Natural killer cell treated with Interleukin-12 subunit alpha and Interleukin-12 subunit beta and Interleukin-15 and Interleukin-18, amount 100 ng/mL, for 72 hours (primary cell): ENCODE measurements around the gene PSEN2. TPM values are rescaled to one million over a fixed set of nuclear protein-coding genes. Genes with fewer than 3 reads are reported as not detected.
A peak's percentile ranks its signal among the peaks of the same experiment; 100 is the strongest.
"Not testable (repeated sequence)": the region's sequence is repeated elsewhere in the genome, so short reads cannot be mapped to it uniquely, and the experiment has no call there.

Experiments
- ATAC-seq, 2 donors: fragments of 150-1000 bp; cut with Tn5 transposase in 1 of 2; sonication (Bioruptor Pico), chemical (Tn5 transposase) in 1 of 2; 2 replicates each; pipeline ENCODE4 v1.10.0; 2021
- DNase-seq: peaks from one replicate; pipeline ENCODE4 v3.0.0; 2022; ENCODE audit warnings: low spot score
- H3K27ac Mint-ChIP-seq, 2 donors: 1 replicate in 1 of 2; 2 replicates in 1 of 2; pipeline ENCODE4 v1.8.0; 2022; ENCODE audit warnings: mixed read lengths in 2 of 2, mild to moderate bottlenecking in 1 of 2, moderate library complexity in 1 of 2
- H3K27me3 Mint-ChIP-seq, 2 donors: 1 replicate in 1 of 2; 2 replicates in 1 of 2; pipeline ENCODE4 v1.8.0; 2022; ENCODE audit warnings: mixed read lengths in 2 of 2
- H3K36me3 Mint-ChIP-seq: one replicate; pipeline ENCODE4 v1.8.0; 2022; ENCODE audit warnings: mixed read lengths
- H3K4me1 Mint-ChIP-seq, 2 donors: 1 replicate in 1 of 2; 2 replicates in 1 of 2; pipeline ENCODE4 v1.8.0; 2022; ENCODE audit warnings: low read depth in 2 of 2, mixed read lengths in 2 of 2, mild to moderate bottlenecking in 1 of 2
- H3K4me3 Mint-ChIP-seq: one replicate; pipeline ENCODE4 v1.8.0; 2022; ENCODE audit warnings: mixed read lengths
- H3K9me3 Mint-ChIP-seq: 2 replicates; pipeline ENCODE4 v1.8.0; 2022; ENCODE audit warnings: mixed read lengths
- total RNA-seq, 2 donors: library from RNA; stranded (reverse); gene quantifications; one replicate each; pipeline ENCODE4 v1.2.3, GENCODE V29; 2022

The PSEN2 gene
- total RNA-seq, result 10 to 100 TPM; 20.3 to 21.8 TPM

DNA sequence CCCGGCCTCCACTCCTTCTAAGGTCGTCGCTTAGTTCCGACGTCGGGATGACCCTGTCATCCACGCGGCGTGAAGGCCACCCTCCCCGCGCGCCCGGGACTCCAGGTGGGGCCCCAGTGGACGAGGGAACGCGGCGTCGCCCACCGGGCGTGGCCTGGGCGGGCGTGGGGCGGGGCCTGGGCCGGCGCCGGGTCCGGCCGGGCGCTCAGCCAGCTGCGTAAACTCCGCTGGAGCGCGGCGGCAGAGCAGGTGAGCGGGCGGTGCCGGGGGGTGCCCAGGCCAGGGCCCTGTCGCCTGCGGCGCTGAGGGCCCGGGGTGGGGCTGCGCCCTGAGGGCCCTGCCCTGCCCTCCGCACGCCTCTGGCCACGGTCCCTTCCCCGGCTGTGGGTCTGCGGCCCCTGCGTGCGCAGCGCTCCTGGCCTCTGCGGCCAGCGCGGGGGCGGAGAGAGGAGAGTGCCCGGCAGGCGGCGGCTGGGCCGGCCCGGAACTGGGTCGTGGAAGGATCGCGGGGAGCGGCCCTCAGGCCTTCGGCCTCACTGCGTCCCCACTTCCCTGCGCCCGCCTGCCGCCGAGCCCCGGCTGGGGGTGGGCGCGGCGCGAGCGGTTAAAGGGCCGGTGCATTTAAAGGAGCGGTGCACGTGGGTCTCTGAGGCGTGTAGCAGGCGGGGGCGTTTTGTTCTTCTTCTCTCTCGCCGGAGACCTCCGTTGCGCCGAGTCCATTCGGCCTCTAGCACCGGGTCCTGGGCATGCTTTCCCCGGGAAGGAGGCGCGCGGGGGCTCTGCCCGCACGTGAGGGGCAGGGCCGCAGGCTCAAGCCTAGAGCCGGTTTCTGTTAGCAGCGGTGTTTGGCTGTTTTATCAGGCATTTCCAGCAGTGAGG lies at the start of gene PSEN2:
Gene PSEN2, plus strand, starts transcription at position 216 of the 879 bp plus-strand sequence. CDS start 11,292 bp downstream, outside the sequence.
- Mint-ChIP-seq H3K27ac (peak within 1 kb of the TSS; percentile 37 to 59), H3K4me1 (peaks cover 10 to 15% of the 10 kb centered on the region in 2 donors), H3K36me3 (no peaks in the 10 kb centered on the region), H3K9me3 (no peaks in the 10 kb centered on the region), H3K27me3 (no peaks in the 10 kb centered on the region), H3K4me3 (peak within 1 kb of the TSS; percentile 88)
- peak; percentile 95 to 96 for ATAC-seq
- DNase-seq, result peak; percentile 86

DNA sequence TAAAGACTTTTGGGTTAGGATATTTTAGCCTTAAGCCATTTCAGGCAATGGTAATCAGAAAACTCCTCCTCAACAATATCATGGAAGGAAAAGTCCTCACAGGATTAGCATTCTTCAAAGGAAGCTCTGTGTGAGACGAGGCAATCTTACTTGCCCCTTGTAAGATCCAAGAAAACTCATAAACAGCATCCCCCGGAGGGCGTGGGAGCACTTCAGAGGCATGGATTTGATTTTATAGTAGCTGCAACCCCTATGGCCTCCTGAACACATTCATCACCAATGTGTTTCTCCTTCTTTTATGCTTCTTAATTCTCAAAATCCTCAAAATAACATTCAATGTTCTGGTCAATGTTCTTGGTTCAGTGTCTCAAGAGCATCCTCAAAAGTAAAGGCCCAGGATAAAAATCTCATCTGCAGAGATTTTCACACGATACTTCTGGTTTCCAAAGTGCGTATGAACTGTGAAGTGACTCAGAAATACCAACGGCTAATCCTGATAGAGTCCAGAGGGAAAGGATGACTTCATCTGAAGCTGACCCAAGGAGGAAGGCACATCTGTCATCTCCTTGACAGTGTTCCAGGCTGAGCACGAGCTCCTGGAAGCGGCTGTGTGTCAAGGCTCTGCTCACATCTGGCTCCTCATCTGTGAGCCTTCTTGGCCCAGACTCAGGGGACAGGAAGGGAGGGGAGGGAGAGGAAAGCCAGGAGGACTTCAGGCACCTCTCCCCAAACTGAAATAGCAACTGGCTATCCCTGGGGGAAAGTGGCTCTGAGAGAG lies 49.3 kb upstream of the PSEN2 start:
- DNase-seq, result no peak
- H3K4me1 Mint-ChIP-seq, result no peaks in the 10 kb centered on the region
- H3K27me3 Mint-ChIP-seq, result no peaks in the 10 kb centered on the region
- no peaks in the 10 kb centered on the region for H3K9me3 Mint-ChIP-seq
- peak in 1 of 2 donors; percentile 46 for ATAC-seq
- no peak overlapping the region for H3K27ac Mint-ChIP-seq
- H3K36me3 Mint-ChIP-seq, result no peaks in the 10 kb centered on the region
- no peak overlapping the region for H3K4me3 Mint-ChIP-seq

DNA sequence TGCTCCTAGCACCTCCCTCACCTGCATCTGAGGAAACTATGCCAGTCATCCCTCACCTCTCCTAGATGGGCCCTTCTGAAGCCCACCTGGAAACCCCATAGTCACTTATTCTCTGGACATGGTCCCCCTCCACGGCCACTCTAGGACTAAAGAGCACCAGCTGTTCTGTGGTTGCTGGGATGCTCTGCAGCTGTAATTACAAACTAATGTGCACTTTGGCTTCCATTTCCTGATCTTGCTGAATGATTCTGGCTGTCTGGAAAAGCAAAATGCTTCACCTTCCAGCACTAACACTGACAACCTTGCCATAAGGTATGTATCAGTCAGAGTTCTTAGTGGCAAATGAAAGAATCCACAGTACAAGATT lies 48.7 kb upstream of the PSEN2 start:
- DNase-seq, result no peak
- no peaks in the 10 kb centered on the region for H3K27me3 Mint-ChIP-seq
- no peaks in the 10 kb centered on the region for H3K36me3 Mint-ChIP-seq
- no peaks in the 10 kb centered on the region for H3K4me1 Mint-ChIP-seq
- H3K4me3 Mint-ChIP-seq, result no peak overlapping the region
- no peak overlapping the region for H3K27ac Mint-ChIP-seq
- H3K9me3 Mint-ChIP-seq, result no peaks in the 10 kb centered on the region
- peak in 1 of 2 donors; percentile 37 for ATAC-seq

DNA sequence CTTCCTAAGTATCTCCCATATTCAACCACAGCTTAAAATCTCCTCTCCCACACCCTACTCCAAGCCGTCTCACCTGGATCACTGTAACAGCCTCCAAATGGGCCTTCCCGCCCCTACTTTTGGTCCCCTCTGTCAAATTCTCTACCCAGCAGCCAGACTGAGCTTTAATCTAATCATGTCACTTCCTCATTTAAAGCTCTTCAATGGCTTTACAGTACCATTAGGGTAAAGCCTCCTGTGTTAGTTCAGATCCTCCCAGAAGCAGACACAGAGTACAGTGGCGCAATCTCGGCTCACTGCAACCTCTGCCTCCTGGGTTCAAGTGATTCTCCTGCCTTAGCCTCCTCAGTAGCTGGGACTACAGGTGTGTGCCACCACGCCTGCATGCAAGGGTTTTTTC lies 46.8 kb upstream of the PSEN2 start:
- Mint-ChIP-seq H3K9me3 (no peaks in the 10 kb centered on the region), H3K36me3 (no peaks in the 10 kb centered on the region), H3K27ac (no peak overlapping the region), H3K27me3 (no peaks in the 10 kb centered on the region), H3K4me1 (peaks cover 0 to 5% of the 10 kb centered on the region in 2 donors), H3K4me3 (no peak overlapping the region)
- no peak for DNase-seq
- no peak for ATAC-seq

DNA sequence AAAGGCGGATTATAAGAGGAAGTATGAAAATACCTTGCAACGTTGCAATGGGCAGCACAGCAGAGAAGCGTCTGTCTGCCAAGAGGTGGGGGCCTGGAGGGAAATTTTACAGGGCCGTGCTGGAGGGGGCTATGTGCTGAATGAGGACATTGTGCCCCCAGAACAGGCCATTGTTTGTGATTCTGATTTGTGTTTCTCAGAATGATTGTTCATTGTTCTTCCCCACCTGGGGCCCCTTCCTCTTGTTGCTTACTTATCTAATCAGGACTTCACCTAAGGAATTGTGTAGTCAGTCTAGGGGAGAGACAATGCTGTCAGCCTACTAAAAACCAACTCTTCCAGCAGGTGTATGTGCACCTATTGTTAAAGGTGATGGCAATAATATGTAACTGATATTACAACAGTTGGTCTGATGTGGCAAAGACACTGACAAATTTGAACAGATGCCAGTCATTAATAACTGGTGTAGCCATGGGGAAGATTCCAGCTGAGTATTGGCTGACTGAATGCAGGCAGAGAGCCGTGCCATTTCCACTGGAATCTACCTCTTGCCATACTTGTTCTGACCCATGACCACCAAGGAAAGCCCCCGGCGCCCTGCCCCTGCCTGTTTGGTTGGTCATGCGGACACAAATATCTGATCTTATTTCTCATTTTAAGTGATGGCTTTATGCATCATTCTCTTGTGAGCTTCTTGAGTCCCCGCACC lies 45.2 kb upstream of the PSEN2 start:
- no peaks in the 10 kb centered on the region for H3K9me3 Mint-ChIP-seq
- ATAC-seq (no peak), DNase-seq (no peak)
- H3K36me3 Mint-ChIP-seq, result no peaks in the 10 kb centered on the region
- peak overlapping the region in 1 of 2 donors; percentile 70 for H3K27ac Mint-ChIP-seq
- no peak overlapping the region for H3K4me3 Mint-ChIP-seq
- no peaks in the 10 kb centered on the region for H3K27me3 Mint-ChIP-seq
- peaks cover 0 to 5% of the 10 kb centered on the region in 2 donors for H3K4me1 Mint-ChIP-seq

DNA sequence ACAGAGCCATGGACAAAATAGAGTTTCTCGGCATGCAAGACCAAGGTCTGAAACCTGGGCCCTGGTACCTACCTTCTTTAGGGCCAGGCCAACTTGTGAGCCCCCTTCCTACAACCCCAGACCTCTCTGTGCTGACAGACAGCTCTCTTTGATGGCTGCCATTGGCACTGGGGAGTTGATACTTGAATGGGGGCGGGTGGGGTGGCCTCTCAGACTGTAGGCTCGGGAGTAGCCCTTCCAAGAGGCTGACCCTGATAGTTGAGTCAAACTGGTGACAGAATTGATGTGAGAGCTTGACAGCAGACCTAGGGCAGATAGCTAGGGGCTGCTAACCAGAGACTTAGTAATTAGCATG lies 44.7 kb upstream of the PSEN2 start:
- H3K4me3 Mint-ChIP-seq, result no peak overlapping the region
- no peaks in the 10 kb centered on the region for H3K9me3 Mint-ChIP-seq
- peak overlapping the region in 1 of 2 donors; percentile 70 for H3K27ac Mint-ChIP-seq

DNA sequence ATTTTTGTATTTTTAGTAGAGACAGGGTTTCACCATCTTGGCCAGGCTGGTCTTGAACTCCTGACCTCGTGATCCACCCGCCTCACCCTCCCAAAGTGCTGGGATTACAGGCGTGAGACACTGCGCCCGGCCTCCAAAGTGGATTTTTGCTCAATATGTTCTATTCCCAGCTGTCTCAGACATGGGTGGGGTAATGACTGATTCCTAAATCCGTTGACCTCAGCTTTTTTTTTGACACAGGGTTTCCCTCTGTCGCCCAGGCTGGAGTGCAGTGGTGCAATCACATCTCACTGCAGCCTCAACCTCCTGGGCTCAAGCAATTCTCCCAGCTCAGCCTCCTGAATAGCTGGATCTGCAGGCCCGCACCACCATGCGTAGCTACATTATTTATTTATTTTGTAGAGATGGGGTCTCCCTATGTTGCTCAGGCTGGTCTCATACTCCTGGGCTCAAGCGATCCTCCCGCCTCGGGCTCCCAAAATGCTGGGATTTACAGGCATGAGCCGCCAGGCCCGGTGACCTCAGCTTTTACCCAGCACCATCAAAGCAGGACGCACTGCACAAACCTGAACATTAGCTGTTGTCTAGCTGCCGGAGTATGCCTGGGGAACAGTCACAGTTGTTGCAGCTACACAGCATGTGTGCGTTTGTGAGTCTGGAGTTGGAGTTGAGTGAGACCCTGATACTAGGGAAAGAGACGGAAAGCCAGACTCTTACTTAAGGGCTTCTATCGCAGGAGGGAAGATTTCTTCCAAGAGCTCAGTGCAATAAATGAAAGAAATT lies 43.7 kb upstream of the PSEN2 start:
- Mint-ChIP-seq H3K27ac (peak overlapping the region; percentile 71 to 94), H3K4me1 (peaks cover 0 to 5% of the 10 kb centered on the region in 2 donors), H3K27me3 (peaks cover 0 to 3% of the 10 kb centered on the region in 2 donors), H3K4me3 (peak overlapping the region; percentile 52), H3K9me3 (no peaks in the 10 kb centered on the region), H3K36me3 (no peaks in the 10 kb centered on the region)
- DNase-seq, result no peak
- ATAC-seq, result no peak

More for the DNA sequence above, 44.7 kb upstream of the PSEN2 start:
- peaks cover 0 to 5% of the 10 kb centered on the region in 2 donors for H3K4me1 Mint-ChIP-seq
- ATAC-seq, result no peak
- H3K36me3 Mint-ChIP-seq, result no peaks in the 10 kb centered on the region
- peaks cover 0 to under 1% of the 10 kb centered on the region in 2 donors for H3K27me3 Mint-ChIP-seq
- DNase-seq, result no peak

DNA sequence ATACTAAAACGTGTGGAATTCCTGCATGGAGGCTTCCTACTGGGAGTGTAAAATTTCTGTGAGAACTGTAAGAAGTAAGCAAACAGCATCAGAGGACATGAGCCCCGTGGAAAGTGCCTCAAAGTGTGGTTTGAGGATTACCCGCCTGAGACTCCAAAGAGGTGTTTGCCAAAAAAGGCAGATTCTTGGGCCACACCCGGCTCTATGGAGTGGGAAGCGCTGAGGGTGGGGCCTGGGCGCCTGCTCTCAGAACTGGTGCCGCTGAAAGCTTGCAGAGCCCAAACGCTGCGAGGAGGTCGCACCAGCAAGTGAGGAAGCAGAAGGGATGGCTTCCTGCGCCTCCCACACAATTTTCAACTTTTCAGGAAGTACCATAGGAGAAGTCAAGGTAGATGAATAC lies 43.0 kb upstream of the PSEN2 start:
- no peak overlapping the region for H3K4me3 Mint-ChIP-seq
- H3K27me3 Mint-ChIP-seq, result peaks cover 0 to 3% of the 10 kb centered on the region in 2 donors
- peak overlapping the region; percentile 71 to 94 for H3K27ac Mint-ChIP-seq
- DNase-seq, result no peak
- no peaks in the 10 kb centered on the region for H3K9me3 Mint-ChIP-seq
- no peak for ATAC-seq
- H3K4me1 Mint-ChIP-seq, result peaks cover 0 to 5% of the 10 kb centered on the region in 2 donors
- no peaks in the 10 kb centered on the region for H3K36me3 Mint-ChIP-seq

DNA sequence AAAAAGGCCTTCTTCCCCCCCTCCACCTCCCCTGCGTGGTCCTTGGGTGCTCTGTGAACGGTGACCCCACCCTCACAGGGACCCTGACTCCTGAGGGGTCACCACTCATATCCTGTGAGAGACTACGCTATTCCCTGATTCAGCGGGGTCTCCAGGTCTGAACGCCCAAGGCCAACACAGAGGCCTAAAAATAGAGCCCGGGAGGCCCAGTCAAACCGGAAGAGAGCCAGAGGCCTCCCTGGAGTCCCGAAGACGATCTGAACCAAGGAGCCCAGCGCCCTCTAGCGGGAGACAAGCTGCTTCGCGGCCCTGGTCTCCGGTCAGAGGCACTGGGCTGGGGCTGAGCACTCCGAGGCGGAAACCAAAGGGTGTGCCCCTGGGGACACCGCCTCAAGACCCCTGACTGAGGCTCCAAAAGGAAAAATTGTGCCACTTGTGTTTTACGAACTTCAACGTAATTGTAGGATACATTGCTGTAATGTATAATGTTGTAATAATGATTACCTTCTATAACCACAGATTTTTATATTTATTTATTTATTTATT lies 42.4 kb upstream of the PSEN2 start:
- ATAC-seq (peak; percentile 99), DNase-seq (peak; percentile 94)
- Mint-ChIP-seq H3K27me3 (peaks cover 0 to 3% of the 10 kb centered on the region in 2 donors), H3K27ac (peak overlapping the region; percentile 71 to 94), H3K4me1 (peaks cover 0 to 5% of the 10 kb centered on the region in 2 donors), H3K4me3 (no peak overlapping the region), H3K36me3 (no peaks in the 10 kb centered on the region), H3K9me3 (no peaks in the 10 kb centered on the region)

DNA sequence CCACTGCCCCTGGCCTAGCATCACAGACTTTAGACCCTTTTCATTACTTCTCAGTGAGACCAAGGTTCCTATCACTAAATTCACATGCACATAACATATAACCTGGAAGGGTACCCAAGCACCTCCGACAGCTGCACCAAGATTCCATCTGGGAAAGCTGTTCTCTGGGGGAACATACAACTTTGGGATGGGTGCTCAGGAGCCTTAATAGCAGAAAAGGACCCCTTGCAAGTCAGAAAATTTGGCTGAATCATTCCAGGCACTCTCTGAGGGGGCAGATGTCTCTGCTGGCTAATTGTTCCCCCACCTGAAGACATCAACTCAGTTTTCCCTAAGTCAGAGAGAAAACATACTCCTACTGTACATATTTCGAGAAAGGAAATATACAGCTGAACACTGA lies 41.3 kb upstream of the PSEN2 start:
- Mint-ChIP-seq H3K27me3 (peaks cover 6 to 7% of the 10 kb centered on the region in 2 donors), H3K9me3 (no peaks in the 10 kb centered on the region), H3K4me1 (peaks cover 0 to 5% of the 10 kb centered on the region in 2 donors), H3K36me3 (no peaks in the 10 kb centered on the region), H3K27ac (peak overlapping the region in 1 of 2 donors; percentile 73), H3K4me3 (no peak overlapping the region)
- DNase-seq (no peak), ATAC-seq (no peak)

DNA sequence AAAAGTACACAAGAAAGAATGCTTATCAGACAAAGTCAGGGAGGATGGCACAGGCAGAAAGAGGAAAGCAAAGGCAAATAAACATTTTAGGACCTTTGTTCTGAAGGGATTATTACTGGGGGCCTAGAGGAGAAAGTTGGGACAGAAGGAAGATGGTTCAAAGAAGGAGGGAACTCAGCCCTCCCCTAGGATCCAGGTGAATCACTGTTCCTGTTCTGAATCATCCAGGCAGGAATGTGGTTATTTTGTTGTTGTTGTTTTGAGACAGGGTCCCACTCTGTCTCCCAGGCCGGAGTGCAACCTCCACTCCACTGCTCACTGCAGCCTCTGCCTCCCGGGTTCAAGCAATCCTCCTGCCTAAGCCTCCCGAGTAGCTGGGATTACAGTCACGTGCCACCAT lies 38.5 kb upstream of the PSEN2 start:
- H3K9me3 Mint-ChIP-seq, result no peaks in the 10 kb centered on the region
- peaks cover 12 to 16% of the 10 kb centered on the region in 2 donors for H3K27me3 Mint-ChIP-seq
- H3K27ac Mint-ChIP-seq, result no peak overlapping the region
- ATAC-seq (no peak), DNase-seq (no peak)
- H3K36me3 Mint-ChIP-seq, result no peaks in the 10 kb centered on the region
- no peak overlapping the region for H3K4me3 Mint-ChIP-seq
- peaks cover 0 to 3% of the 10 kb centered on the region in 2 donors for H3K4me1 Mint-ChIP-seq

DNA sequence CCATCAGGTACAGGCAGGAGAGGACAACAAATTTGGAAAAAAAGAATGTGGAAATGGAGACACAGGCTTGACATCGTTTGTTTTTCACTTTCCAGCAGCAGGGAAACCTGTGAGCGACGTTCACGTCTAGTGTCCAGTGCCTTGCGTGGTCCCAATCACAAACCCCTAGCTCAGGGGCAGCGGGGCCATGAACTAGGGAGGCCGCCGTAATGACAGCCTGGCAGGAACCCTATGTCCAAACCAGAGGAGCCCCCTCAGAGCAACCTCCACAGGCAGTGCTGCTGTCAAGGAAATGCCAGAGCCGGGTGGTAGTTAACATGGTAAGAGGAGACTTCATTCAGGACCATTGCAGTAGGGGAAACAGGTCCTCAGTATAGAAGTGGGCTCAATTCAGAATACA lies 37.8 kb upstream of the PSEN2 start:
- H3K4me1 Mint-ChIP-seq, result no peaks in the 10 kb centered on the region
- H3K4me3 Mint-ChIP-seq, result no peak overlapping the region
- DNase-seq (no peak), ATAC-seq (no peak)
- H3K27ac Mint-ChIP-seq, result no peak overlapping the region
- H3K36me3 Mint-ChIP-seq, result no peaks in the 10 kb centered on the region
- H3K9me3 Mint-ChIP-seq, result no peaks in the 10 kb centered on the region
- H3K27me3 Mint-ChIP-seq, result peaks cover 12 to 16% of the 10 kb centered on the region in 2 donors

DNA sequence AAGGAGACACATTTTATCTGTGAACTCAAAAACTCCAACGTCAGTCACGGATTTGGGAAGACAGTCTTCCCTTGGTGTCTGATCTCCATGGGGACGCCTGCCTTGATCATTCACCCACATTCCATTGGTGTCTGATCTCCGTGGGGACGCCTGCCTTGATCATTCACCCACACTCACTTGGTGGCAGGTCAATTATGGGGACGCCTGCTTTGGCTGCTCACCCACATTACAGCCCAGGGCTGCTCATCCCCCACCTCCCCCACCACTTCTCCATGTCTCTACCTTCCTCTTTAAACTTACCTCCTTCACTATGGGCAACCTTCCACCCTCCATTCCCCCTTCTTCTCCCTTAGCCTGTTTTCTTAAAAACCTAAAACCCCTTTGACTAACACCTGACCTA lies 36.2 kb upstream of the PSEN2 start:
- not testable (repeated sequence) for H3K27ac Mint-ChIP-seq, H3K4me1 Mint-ChIP-seq, ATAC-seq, H3K36me3 Mint-ChIP-seq, H3K4me3 Mint-ChIP-seq, DNase-seq, H3K9me3 Mint-ChIP-seq
- H3K27me3 Mint-ChIP-seq, result peaks cover 12 to 16% of the 10 kb centered on the region in 2 donors
